ENCODE measurements around the gene PLD6.

Gene PLD6

DNA sequence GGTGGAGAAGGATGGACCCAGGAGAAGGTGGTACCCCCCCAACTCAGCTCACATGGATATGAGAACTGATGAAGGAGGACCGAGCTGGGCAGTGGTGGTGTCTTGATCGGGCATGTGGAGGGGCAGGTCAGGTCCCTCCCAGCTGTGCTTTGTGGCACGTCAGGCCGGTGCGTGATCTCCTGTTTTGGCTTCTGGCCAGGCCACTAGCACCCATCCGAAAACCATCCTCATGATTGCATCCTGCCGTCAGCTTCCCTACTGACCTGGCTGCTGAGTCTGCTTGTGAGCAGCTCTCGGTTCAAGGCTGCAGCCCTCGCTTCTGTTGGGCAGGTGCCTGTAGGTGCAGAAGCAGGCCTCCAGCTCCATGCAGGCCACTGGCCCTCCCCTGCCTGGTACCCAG is 53.1 kb downstream of the PLD6 start:
- no peak for DNase-seq

DNA sequence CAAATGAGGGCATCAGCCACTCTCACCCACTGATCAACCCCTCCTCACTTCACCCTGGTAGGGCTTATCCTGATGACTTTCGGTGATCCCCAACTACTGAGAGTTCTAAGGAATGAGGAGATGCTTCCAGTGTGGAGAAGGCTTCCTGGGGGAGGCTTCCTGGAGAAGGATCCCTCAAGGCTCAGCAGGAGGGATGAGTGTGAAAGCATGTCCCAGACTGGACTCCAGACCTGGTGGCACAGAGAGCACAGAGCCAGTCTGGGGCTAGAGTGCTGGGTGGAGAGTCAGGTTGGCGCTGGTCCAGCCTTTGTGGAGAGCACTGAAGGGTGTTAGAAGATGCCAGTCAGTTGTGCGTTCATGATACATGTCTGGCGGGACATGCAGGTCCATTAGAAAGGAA is 53.7 kb downstream of the PLD6 start:
- DNase-seq = no peak

GRCh38 chr17:17151962-17152361 is 54.2 kb downstream of the PLD6 start:
- DNase-seq = peak; percentile 85 to 86 (median 86)

- DNase-seq = peak; percentile 43 to 68 (median 66)
These were observed 54.6 kb downstream of the PLD6 start for GRCh38 chr17:17151541-17151940.

DNA sequence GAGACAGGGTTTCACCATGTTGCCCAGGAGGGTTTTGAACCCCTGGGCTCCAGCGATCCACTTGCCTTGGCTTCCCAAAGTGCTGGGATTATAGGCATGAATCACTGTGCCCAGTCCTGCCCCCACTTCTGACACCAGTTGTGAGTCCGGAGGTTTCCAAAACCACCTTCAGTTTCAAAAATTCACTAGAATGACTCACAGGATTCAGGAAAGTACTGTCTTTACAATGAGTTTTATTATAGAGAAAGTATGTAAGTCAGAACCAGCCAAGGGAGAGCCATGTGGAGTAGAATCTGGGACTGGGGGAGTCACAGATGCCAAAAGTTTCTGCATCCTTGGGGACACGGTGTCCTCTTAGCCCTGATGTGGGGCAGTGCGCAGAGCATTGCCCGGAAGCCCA is 55.1 kb downstream of the PLD6 start:
- peak; percentile 79 to 94 (median 89) for DNase-seq

All from suppressor macrophage treated with lipopolysaccharide for 1 hour (primary cell).